ENCODE measurements around the gene DNAH8.

DNAH8 gene

GRCh38 chr6:38846361-38846760, 131.2 kb downstream of the DNAH8 start:
- H3K27ac ChIP-seq (ENCODE audit: low read depth, low read length), result no peak overlapping the region

GRCh38 chr6:38846844-38847243, 131.7 kb downstream of the DNAH8 start:
- Histone ChIP-seq H3K27me3 (ENCODE audit: low read length) (no peaks in the 10 kb centered on the region; the same call in 1 of the 2 replicates), H3K79me2 (ENCODE audit: insufficient read depth, low read length) (no peaks in the 10 kb centered on the region), H3K9ac (ENCODE audit: low read length) (no peak overlapping the region), H2AFZ (ENCODE audit: low read depth, low read length, severe bottlenecking) (no peak overlapping the region), H3K4me3 (ENCODE audit: insufficient read depth, low read length, poor library complexity, severe bottlenecking) (no peak overlapping the region), H3K9me3 (ENCODE audit: insufficient read depth, low read length) (no peaks in the 10 kb centered on the region), H3K27ac (ENCODE audit: low read depth, low read length) (no peak overlapping the region), H3K36me3 (ENCODE audit: low read length) (no peaks in the 10 kb centered on the region), H4K20me1 (ENCODE audit: low read depth, low read length) (no peaks in the 10 kb centered on the region), H3F3A (ENCODE audit: insufficient read depth) (no peaks in the 10 kb centered on the region), H3K4me2 (ENCODE audit: low read depth, low read length, poor library complexity, severe bottlenecking) (no peak overlapping the region), H3K9me2 (replicated peaks; ENCODE audit: insufficient read depth, low read length) (no peaks in the 10 kb centered on the region)
- no peak for TF ChIP-seq CTCF (IDR thresholded peaks at IDR 0.05; ENCODE audit: insufficient read depth, low read length, poor library complexity, severe bottlenecking)
- no peak for TF ChIP-seq EZH2phosphoT487 (conservative IDR thresholded peaks at IDR 0.05; ENCODE audit: low read length)

More at GRCh38 chr6:38846361-38846760, 131.2 kb downstream of the DNAH8 start:
- no peak overlapping the region for H3K9ac ChIP-seq (ENCODE audit: low read length)
- TF ChIP-seq CTCF (IDR thresholded peaks at IDR 0.05; ENCODE audit: insufficient read depth, low read length, poor library complexity, severe bottlenecking) (no peak), EZH2phosphoT487 (conservative IDR thresholded peaks at IDR 0.05; ENCODE audit: low read length) (no peak)
- no peaks in the 10 kb centered on the region; the same call in 1 of the 2 replicates for H3K27me3 ChIP-seq (ENCODE audit: low read length)
- H3K4me3 ChIP-seq (ENCODE audit: insufficient read depth, low read length, poor library complexity, severe bottlenecking), result no peak overlapping the region
- H3F3A ChIP-seq (ENCODE audit: insufficient read depth), result no peaks in the 10 kb centered on the region
- no peaks in the 10 kb centered on the region for H3K36me3 ChIP-seq (ENCODE audit: low read length)
- no peaks in the 10 kb centered on the region for H3K9me3 ChIP-seq (ENCODE audit: insufficient read depth, low read length)
- H3K4me2 ChIP-seq (ENCODE audit: low read depth, low read length, poor library complexity, severe bottlenecking), result no peak overlapping the region
- H4K20me1 ChIP-seq (ENCODE audit: low read depth, low read length), result no peaks in the 10 kb centered on the region
- no peaks in the 10 kb centered on the region for H3K79me2 ChIP-seq (ENCODE audit: insufficient read depth, low read length)
- H3K9me2 ChIP-seq (replicated peaks; ENCODE audit: insufficient read depth, low read length), result no peaks in the 10 kb centered on the region
- H2AFZ ChIP-seq (ENCODE audit: low read depth, low read length, severe bottlenecking), result no peak overlapping the region

- Histone ChIP-seq H4K20me1 (ENCODE audit: low read depth, low read length) (no peaks in the 10 kb centered on the region), H3F3A (ENCODE audit: insufficient read depth) (no peaks in the 10 kb centered on the region), H3K36me3 (ENCODE audit: low read length) (no peaks in the 10 kb centered on the region), H3K9me2 (replicated peaks; ENCODE audit: insufficient read depth, low read length) (no peaks in the 10 kb centered on the region), H2AFZ (ENCODE audit: low read depth, low read length, severe bottlenecking) (no peak overlapping the region), H3K27me3 (ENCODE audit: low read length) (no peaks in the 10 kb centered on the region; the same call in 1 of the 2 replicates), H3K27ac (ENCODE audit: low read depth, low read length) (no peak overlapping the region), H3K4me2 (ENCODE audit: low read depth, low read length, poor library complexity, severe bottlenecking) (no peak overlapping the region), H3K9ac (ENCODE audit: low read length) (no peak overlapping the region), H3K4me3 (ENCODE audit: insufficient read depth, low read length, poor library complexity, severe bottlenecking) (no peak overlapping the region), H3K79me2 (ENCODE audit: insufficient read depth, low read length) (no peaks in the 10 kb centered on the region), H3K9me3 (ENCODE audit: insufficient read depth, low read length) (no peaks in the 10 kb centered on the region)
- no peak for TF ChIP-seq EZH2phosphoT487 (conservative IDR thresholded peaks at IDR 0.05; ENCODE audit: low read length)
- no peak for TF ChIP-seq CTCF (IDR thresholded peaks at IDR 0.05; ENCODE audit: insufficient read depth, low read length, poor library complexity, severe bottlenecking)
Measured at GRCh38 chr6:38847497-38847896, 132.4 kb downstream of the DNAH8 start.

Measured in SU-DHL-6 (cell line).